ENCODE data around the gene PLCG2.

- TF ChIP-seq CTCF (IDR thresholded peaks at IDR 0.05) (no peak), ZFX (IDR thresholded peaks at IDR 0.05; ENCODE audit: borderline replicate concordance) (no peak)
These were observed 44.3 kb upstream of the PLCG2 start for GRCh38 chr16:81734632-81735434.
